Measurements from ENCODE around the gene CHST3.

The CHST3 gene

GRCh38 chr10:72044417-72045041 lies 80.3 kb downstream of the CHST3 start:
- no peaks in the 10 kb centered on the region for H3K79me2 ChIP-seq (ENCODE audit: low read length)

GRCh38 chr10:72045586-72045985 lies 81.4 kb downstream of the CHST3 start:
- TF ChIP-seq CTCF (IDR thresholded peaks at IDR 0.05; ENCODE audit: low read depth, low read length) (no peak), EZH2phosphoT487 (IDR thresholded peaks at IDR 0.05; ENCODE audit: low read depth) (no peak)
- no peak overlapping the region for H3K4me2 ChIP-seq (ENCODE audit: low read length)
- no peaks in the 10 kb centered on the region for H3K79me2 ChIP-seq (ENCODE audit: low read length)
- no peaks in the 10 kb centered on the region for H3K27me3 ChIP-seq (ENCODE audit: low read depth, low read length)
- no peak overlapping the region for H3K4me3 ChIP-seq (ENCODE audit: low read length)
- H4K20me1 ChIP-seq (ENCODE audit: insufficient read depth, low read length), result no peaks in the 10 kb centered on the region
- no peaks in the 10 kb centered on the region for H3K9me3 ChIP-seq (ENCODE audit: insufficient read depth, low read length)
- no peak overlapping the region for H3K27ac ChIP-seq (ENCODE audit: low read length)
- no peak overlapping the region for H3K9ac ChIP-seq (ENCODE audit: low read length)
- H3K4me1 ChIP-seq (ENCODE audit: low read length), result no peaks in the 10 kb centered on the region
- no peaks in the 10 kb centered on the region for H3K36me3 ChIP-seq (replicated peaks; ENCODE audit: low read depth, low read length)
- no peak overlapping the region for H2AFZ ChIP-seq (ENCODE audit: low read depth, low read length)

More at GRCh38 chr10:72044417-72045041, 80.3 kb downstream of the CHST3 start:
- no peak for TF ChIP-seq CTCF (IDR thresholded peaks at IDR 0.05; ENCODE audit: low read depth, low read length)
- no peak overlapping the region for H2AFZ ChIP-seq (ENCODE audit: low read depth, low read length)
- no peaks in the 10 kb centered on the region for H3K27me3 ChIP-seq (ENCODE audit: low read depth, low read length)
- no peaks in the 10 kb centered on the region for H4K20me1 ChIP-seq (ENCODE audit: insufficient read depth, low read length)
- no peaks in the 10 kb centered on the region for H3K9me3 ChIP-seq (ENCODE audit: insufficient read depth, low read length)
- no peak overlapping the region for H3K9ac ChIP-seq (ENCODE audit: low read length)
- no peak overlapping the region for H3K4me3 ChIP-seq (ENCODE audit: low read length)
- H3K4me1 ChIP-seq (ENCODE audit: low read length), result no peaks in the 10 kb centered on the region
- no peak overlapping the region for H3K4me2 ChIP-seq (ENCODE audit: low read length)
- H3K36me3 ChIP-seq (replicated peaks; ENCODE audit: low read depth, low read length), result no peaks in the 10 kb centered on the region
- no peak overlapping the region for H3K27ac ChIP-seq (ENCODE audit: low read length)

- Histone ChIP-seq H3K27ac (ENCODE audit: low read length) (no peak overlapping the region), H2AFZ (ENCODE audit: low read depth, low read length) (no peak overlapping the region), H3K9ac (ENCODE audit: low read length) (no peak overlapping the region), H3K79me2 (ENCODE audit: low read length) (no peaks in the 10 kb centered on the region), H3K27me3 (ENCODE audit: low read depth, low read length) (no peaks in the 10 kb centered on the region), H3K36me3 (replicated peaks; ENCODE audit: low read depth, low read length) (no peaks in the 10 kb centered on the region), H3K4me1 (ENCODE audit: low read length) (peaks cover 5% of the 10 kb centered on the region; the same call in 1 of the 2 replicates), H4K20me1 (ENCODE audit: insufficient read depth, low read length) (no peaks in the 10 kb centered on the region), H3K9me3 (ENCODE audit: insufficient read depth, low read length) (no peaks in the 10 kb centered on the region), H3K4me3 (ENCODE audit: low read length) (no peak overlapping the region), H3K4me2 (ENCODE audit: low read length) (no peak overlapping the region)
- TF ChIP-seq EZH2phosphoT487 (IDR thresholded peaks at IDR 0.05; ENCODE audit: low read depth) (no peak), CTCF (IDR thresholded peaks at IDR 0.05; ENCODE audit: low read depth, low read length) (peak; percentile 99)
These were observed 84.4 kb downstream of the CHST3 start for GRCh38 chr10:72048450-72049124.

GRCh38 chr10:72049472-72049871 lies 85.3 kb downstream of the CHST3 start:
- Histone ChIP-seq H3K27me3 (ENCODE audit: low read depth, low read length) (no peaks in the 10 kb centered on the region), H2AFZ (ENCODE audit: low read depth, low read length) (no peak overlapping the region), H3K9ac (ENCODE audit: low read length) (no peak overlapping the region), H3K36me3 (replicated peaks; ENCODE audit: low read depth, low read length) (no peaks in the 10 kb centered on the region), H3K79me2 (ENCODE audit: low read length) (no peaks in the 10 kb centered on the region), H3K4me1 (ENCODE audit: low read length) (peaks cover 9% of the 10 kb centered on the region), H3K4me3 (ENCODE audit: low read length) (no peak overlapping the region), H4K20me1 (ENCODE audit: insufficient read depth, low read length) (no peaks in the 10 kb centered on the region), H3K4me2 (ENCODE audit: low read length) (no peak overlapping the region), H3K27ac (ENCODE audit: low read length) (no peak overlapping the region), H3K9me3 (ENCODE audit: insufficient read depth, low read length) (no peaks in the 10 kb centered on the region)
- TF ChIP-seq CTCF (IDR thresholded peaks at IDR 0.05; ENCODE audit: low read depth, low read length), result no peak
- TF ChIP-seq EZH2phosphoT487 (IDR thresholded peaks at IDR 0.05; ENCODE audit: low read depth), result no peak

Data from OCI-LY3 (cell line).